Measurements from ENCODE around the gene XPO1.

The XPO1 gene

DNA sequence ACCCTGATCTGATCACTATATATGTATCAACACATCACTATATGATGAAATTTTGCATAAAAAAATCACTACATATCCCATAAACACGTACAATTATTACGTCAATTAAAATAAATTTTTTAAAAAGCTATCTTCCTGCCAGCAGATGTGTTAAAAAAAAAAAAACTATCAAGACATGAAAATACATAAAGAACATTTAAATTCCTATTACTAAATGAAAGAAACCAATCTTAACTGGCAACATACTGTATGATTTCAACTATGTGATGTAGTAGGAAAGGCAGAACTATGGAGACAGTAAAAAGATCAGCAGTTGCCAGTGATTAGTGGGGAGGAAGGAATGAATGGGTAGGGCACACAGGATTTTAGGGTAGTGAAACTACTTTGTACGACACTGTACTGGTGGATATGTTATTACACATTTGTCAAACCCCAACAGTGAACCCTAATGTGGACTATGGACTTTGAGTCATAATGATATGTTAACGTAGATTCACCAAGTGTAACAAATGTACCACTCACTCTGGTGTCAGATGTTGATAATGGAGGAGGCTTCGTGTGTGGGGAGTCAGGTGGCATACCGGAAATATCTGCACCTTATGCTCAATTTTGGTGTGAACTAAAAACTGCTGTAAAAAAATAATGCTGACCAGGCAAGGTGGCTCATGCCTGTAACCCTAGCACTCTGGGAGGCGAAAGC is 94.7 kb downstream of the XPO1 start:
- H3K27me3 Mint-ChIP-seq: no peaks in the 10 kb centered on the region
- peaks cover 36 to 73% of the 10 kb centered on the region in 2 donors for H3K4me1 Mint-ChIP-seq
- peak; percentile 97 to 98 for ATAC-seq (replicated peaks)
- peak overlapping the region in 1 of 2 donors; percentile 2 for H3K4me3 Mint-ChIP-seq
- H3K9me3 Mint-ChIP-seq: peaks cover 9 to 12% of the 10 kb centered on the region in 2 donors
- peaks cover 28 to 47% of the 10 kb centered on the region in 2 donors for H3K36me3 Mint-ChIP-seq
- peak; percentile 27 for DNase-seq
- peak overlapping the region; percentile 86 for H3K27ac Mint-ChIP-seq

DNA sequence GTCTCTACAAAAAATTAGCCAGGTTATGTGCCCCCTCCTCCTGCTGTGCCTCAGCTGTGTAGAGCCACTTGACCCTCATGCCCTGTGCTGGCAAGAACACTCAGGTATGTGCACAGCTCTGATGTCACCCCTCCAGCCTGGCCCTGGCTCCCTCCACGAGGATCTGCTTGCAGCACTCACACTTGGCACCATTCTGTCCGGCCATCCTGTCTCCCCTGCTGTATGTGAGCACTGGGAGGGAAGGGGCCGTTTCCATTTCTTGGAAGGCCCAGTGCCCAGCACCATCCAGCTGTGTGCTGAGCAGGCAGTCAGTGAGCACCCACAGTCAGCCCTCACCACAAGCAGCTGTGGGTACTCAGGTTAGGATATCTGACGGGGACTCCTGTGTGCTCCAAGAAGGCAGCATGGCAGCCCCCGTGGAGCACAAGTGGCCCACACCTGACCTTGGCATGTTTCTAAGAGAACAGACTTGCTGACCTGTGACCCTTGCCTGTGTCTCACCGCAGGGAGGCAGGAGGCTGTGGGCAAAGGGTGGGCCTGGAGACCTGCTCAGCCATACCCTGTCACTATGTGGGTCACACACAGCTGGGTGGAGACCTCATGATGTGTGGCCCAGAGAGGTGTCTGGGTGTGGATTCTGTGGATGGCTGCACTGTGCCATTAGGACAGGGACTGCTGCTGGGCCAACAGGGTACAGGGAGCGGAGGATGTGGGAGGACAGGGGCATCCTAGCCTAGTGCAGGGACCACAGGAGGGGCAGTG is 98.7 kb downstream of the XPO1 start:
- Mint-ChIP-seq H3K27ac (peak overlapping the region; percentile 81), H3K36me3 (peaks cover 36 to 52% of the 10 kb centered on the region in 2 donors), H3K27me3 (no peaks in the 10 kb centered on the region), H3K4me3 (no peak overlapping the region), H3K9me3 (peaks cover 16 to 21% of the 10 kb centered on the region in 2 donors), H3K4me1 (peaks cover 54 to 80% of the 10 kb centered on the region in 2 donors)
- ATAC-seq (replicated peaks): no peak
- no peak for DNase-seq

DNA sequence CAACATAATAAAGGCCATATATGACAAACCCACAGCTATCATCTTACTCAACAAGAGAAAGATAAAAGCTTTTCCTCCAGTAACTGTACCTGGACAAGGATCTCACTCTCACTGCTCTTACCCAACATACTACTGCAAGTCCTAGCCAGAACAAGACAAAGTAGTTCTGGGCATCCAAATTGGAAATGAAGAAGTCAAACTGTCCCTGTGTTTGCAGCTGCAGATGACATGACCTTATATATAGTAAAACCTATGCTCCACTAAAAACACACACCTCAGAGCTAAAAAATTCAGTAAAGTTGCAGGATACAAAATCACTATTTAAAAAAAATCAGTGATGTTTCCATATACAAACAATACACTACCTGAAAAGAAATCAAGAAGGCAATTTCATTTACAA is 99.5 kb downstream of the XPO1 start:
- Mint-ChIP-seq H3K27me3 (no peaks in the 10 kb centered on the region), H3K4me3 (no peak overlapping the region), H3K27ac (peak overlapping the region; percentile 57), H3K4me1 (peaks cover 60 to 80% of the 10 kb centered on the region in 2 donors), H3K36me3 (peaks cover 32 to 52% of the 10 kb centered on the region in 2 donors), H3K9me3 (peaks cover 15 to 21% of the 10 kb centered on the region in 2 donors)
- DNase-seq: no peak
- ATAC-seq (replicated peaks): no peak

DNA sequence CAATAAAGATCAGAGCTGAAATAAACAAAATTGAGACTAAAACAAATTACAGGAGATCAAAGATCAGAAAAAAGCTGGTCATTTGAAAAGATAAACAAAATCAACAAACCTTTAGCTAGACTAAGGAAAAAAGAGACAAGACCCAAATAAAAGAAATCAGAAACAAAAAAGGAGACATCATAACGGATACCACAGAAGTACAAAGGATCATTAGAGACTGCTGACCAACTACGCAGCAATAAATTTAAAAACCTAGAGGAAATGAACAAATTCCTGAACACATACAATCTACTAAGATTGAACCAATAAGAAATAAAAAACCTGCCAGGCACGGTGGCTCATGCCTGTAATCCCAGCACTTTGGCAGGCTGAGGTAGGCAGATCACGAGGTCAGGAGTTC is 101.0 kb downstream of the XPO1 start:
- Mint-ChIP-seq H3K9me3 (peaks cover 15% of the 10 kb centered on the region in 2 donors), H3K27ac (peak overlapping the region; percentile 33), H3K36me3 (peaks cover 25 to 46% of the 10 kb centered on the region in 2 donors), H3K4me1 (peaks cover 56 to 78% of the 10 kb centered on the region in 2 donors), H3K27me3 (no peaks in the 10 kb centered on the region), H3K4me3 (no peak overlapping the region)
- no peak for ATAC-seq (replicated peaks)
- DNase-seq: no peak

DNA sequence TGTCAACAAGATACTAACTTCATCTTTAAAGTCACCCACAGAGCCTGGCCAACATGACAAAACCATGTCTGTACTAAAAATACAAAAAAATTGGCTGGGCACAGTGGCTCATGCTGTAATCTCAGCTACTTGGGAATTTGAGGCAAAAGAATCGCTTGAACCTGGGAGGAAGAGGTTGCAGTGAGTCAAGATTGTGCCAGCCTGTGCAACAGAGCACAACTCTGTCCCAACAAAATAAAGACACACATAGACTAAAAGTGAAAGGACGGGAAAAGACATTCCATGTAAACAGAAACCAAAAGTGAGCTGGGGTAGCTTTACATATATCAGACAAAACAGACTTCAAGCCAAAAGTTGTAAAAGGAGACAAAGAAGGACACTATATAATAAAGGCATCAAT is 102.1 kb downstream of the XPO1 start:
- H3K27me3 Mint-ChIP-seq: no peaks in the 10 kb centered on the region
- no peak for DNase-seq
- no peak for ATAC-seq (replicated peaks)
- H3K27ac Mint-ChIP-seq: peak overlapping the region; percentile 1
- H3K4me3 Mint-ChIP-seq: no peak overlapping the region
- H3K4me1 Mint-ChIP-seq: peaks cover 50 to 68% of the 10 kb centered on the region in 2 donors
- peaks cover 25 to 43% of the 10 kb centered on the region in 2 donors for H3K36me3 Mint-ChIP-seq
- H3K9me3 Mint-ChIP-seq: peaks cover 15% of the 10 kb centered on the region in 2 donors

DNA sequence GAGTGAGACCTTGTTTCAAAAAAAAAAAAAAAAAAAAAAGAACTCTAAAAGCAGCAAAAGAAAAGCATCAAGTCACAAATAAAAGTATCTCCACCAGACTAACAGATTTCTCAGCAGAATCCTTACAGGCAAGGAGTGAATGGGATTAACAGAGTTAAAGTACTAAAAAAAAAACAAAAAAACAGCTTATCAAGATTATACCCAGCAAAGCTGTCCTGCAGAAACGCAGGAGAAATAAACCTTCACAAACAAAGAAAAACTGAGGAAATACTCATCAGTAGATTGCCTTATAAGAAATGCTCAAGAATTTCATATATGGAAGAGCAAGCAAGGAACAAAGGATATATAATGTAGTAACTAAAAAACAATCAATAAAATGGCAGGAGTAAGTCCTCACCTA is 102.9 kb downstream of the XPO1 start:
- ATAC-seq (replicated peaks) (no peak), DNase-seq (no peak)
- peaks cover 52 to 71% of the 10 kb centered on the region in 2 donors for H3K4me1 Mint-ChIP-seq
- peaks cover 28 to 43% of the 10 kb centered on the region in 2 donors for H3K36me3 Mint-ChIP-seq
- no peak overlapping the region for H3K4me3 Mint-ChIP-seq
- peaks cover 15% of the 10 kb centered on the region in 2 donors for H3K9me3 Mint-ChIP-seq
- H3K27ac Mint-ChIP-seq: no peak overlapping the region
- H3K27me3 Mint-ChIP-seq: no peaks in the 10 kb centered on the region

DNA sequence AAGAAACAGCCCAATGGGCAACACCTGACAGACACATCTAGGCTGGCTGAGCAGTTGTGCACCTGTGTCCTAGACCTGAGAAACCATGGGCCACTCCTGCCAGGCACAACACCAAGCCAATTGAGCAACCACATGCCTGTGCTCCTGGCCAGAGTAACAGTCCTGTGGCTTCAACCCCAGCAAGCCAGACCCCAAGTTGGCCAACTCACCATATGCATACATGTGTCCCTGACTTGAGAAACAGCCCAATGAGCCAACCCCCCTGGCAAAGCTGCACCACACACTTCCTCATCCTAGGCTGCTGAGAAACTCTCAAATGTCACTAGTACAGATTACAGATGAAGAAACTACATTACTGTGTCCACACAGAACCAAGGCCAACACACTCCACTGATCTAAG is 103.8 kb downstream of the XPO1 start:
- peak overlapping the region; percentile 88 for H3K27ac Mint-ChIP-seq

DNA sequence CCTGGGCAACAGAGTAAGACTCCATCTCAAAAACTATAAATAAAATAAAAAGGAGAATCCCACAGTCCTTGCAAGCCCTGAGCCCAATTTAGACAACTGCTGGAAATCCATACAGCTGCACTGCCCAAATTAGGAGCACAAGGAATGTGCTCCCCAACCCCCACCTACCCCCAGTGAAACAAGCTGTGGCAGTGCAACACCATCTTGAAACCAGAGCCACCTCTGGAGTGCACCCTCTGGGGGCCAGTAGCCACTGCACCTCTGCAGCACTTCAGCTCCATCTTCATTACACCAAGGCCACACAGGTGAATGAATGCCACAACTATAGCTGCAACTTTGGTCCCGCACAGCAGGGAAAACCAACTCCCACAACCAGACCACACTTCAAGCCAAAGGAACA is 104.5 kb downstream of the XPO1 start:
- H3K27ac Mint-ChIP-seq: peak overlapping the region; percentile 88
- peaks cover 45 to 60% of the 10 kb centered on the region in 2 donors for H3K4me1 Mint-ChIP-seq
- DNase-seq: no peak

More for the DNA sequence above, 103.8 kb downstream of the XPO1 start:
- Mint-ChIP-seq H3K36me3 (peaks cover 23 to 38% of the 10 kb centered on the region in 2 donors), H3K27me3 (no peaks in the 10 kb centered on the region), H3K9me3 (peaks cover 15% of the 10 kb centered on the region in 2 donors), H3K4me1 (peaks cover 49 to 65% of the 10 kb centered on the region in 2 donors), H3K4me3 (no peak overlapping the region)
- no peak for DNase-seq
- peak; percentile 96 to 97 for ATAC-seq (replicated peaks)

DNA sequence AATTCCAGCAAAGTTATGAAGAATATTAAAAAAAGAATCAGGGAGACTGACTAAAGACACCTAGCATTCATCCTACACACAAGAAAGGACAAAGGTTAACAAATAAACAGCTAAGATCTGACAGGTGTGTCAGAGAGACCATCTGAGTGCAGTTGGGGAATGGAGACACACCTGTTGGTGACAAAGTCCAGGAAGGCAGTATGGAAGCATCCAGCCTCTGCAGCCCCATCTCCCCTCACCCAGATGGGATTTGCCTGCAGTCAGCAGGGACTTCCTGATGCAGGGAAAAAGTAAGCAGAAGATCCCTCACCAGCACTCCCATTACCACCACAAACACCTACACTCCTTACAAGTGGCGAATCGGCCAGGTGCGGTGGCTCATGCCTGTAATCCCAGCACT is 105.2 kb downstream of the XPO1 start:
- no peak for ATAC-seq (replicated peaks)
- H3K4me3 Mint-ChIP-seq: no peak overlapping the region

More for the DNA sequence above, 104.5 kb downstream of the XPO1 start:
- peaks cover 12 to 13% of the 10 kb centered on the region in 2 donors for H3K9me3 Mint-ChIP-seq
- no peaks in the 10 kb centered on the region for H3K27me3 Mint-ChIP-seq
- H3K36me3 Mint-ChIP-seq: peaks cover 18 to 32% of the 10 kb centered on the region in 2 donors
- H3K4me3 Mint-ChIP-seq: no peak overlapping the region
- no peak for ATAC-seq (replicated peaks)

DNA sequence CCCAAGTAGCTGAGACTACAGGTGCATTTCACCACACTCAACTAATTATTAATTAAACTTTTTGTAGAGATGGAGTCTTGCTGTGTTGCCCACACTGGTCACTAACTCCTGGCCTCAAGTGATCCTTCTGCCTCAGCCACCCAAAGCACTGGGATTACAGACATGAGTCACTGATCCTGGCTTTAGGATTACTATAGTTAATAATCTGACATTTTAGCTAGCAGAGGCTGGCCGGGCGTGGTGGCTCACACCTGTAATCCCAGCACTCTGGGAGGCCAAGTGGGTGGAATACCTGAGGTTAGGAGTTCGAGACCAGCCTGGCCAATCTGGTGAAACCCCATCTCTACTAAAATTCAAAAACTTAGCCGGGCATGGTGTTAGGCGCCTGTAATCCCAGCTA is 106.8 kb downstream of the XPO1 start:
- DNase-seq: no peak
- H3K36me3 Mint-ChIP-seq: peaks cover 5 to 16% of the 10 kb centered on the region in 2 donors
- no peak overlapping the region for H3K4me3 Mint-ChIP-seq
- ATAC-seq (replicated peaks): no peak
- no peak overlapping the region for H3K27ac Mint-ChIP-seq
- peaks cover 0 to 1% of the 10 kb centered on the region in 2 donors for H3K9me3 Mint-ChIP-seq
- peaks cover 44 to 70% of the 10 kb centered on the region in 2 donors for H3K4me1 Mint-ChIP-seq
- no peaks in the 10 kb centered on the region for H3K27me3 Mint-ChIP-seq

More for the DNA sequence above, 105.2 kb downstream of the XPO1 start:
- Mint-ChIP-seq H3K9me3 (peaks cover 9 to 10% of the 10 kb centered on the region in 2 donors), H3K27ac (peak overlapping the region; percentile 5), H3K27me3 (no peaks in the 10 kb centered on the region), H3K36me3 (peaks cover 14 to 28% of the 10 kb centered on the region in 2 donors), H3K4me1 (peaks cover 45 to 65% of the 10 kb centered on the region in 2 donors)
- DNase-seq: no peak
